ENCODE measurements around the gene MYO16. TPM values are rescaled to one million over a fixed set of nuclear protein-coding genes. Genes with fewer than 3 reads are reported as not detected.

MYO16 gene
- total and polyA plus RNA-seq, 2 of the 4 experiments (the other 2 are of a cell fraction): under 0.01 to 0.03 TPM

GRCh38 chr13:109074853-109075252 lies 445.4 kb downstream of the MYO16 start:
- Histone ChIP-seq H3K4ac (ENCODE audit: low read depth, low read length) (no peak overlapping the region), H4K20me1 (ENCODE audit: insufficient read depth, low read length) (no peaks in the 10 kb centered on the region), H2BK120ac (ENCODE audit: low read depth, low read length) (no peak overlapping the region), H2BK15ac (ENCODE audit: low read depth, low read length) (no peak overlapping the region), H3K9me3 (ENCODE audit: control insufficient read depth, insufficient read depth, low read length) (no peaks in the 10 kb centered on the region), H3K56ac (ENCODE audit: extremely low read depth, insufficient read depth, low read length) (no peak overlapping the region), H3K4me2 (ENCODE audit: low read depth, low read length) (no peak overlapping the region), H2AFZ (replicated peaks; ENCODE audit: low read length, poor library complexity) (no peak overlapping the region), H3K23ac (ENCODE audit: low read depth, low read length) (no peak overlapping the region), H3K18ac (ENCODE audit: low read depth, low read length) (no peak overlapping the region), H4K5ac (ENCODE audit: low read depth, low read length) (no peak overlapping the region), H3K36me3 (ENCODE audit: control insufficient read depth, insufficient read depth, low read length) (no peaks in the 10 kb centered on the region), H2AK5ac (ENCODE audit: low read depth, low read length) (no peak overlapping the region), H3K79me1 (ENCODE audit: low read depth in 1 of 2, low read length in 2 of 2) (no peaks in the 10 kb centered on the region), H2BK20ac (ENCODE audit: low read depth, low read length) (no peak overlapping the region), H4K8ac (ENCODE audit: low read depth in 2 of 2, low read length in 2 of 2) (no peak overlapping the region), H3K14ac (replicated peaks; ENCODE audit: low read depth, low read length) (no peak overlapping the region), H4K91ac (ENCODE audit: insufficient read depth, low read depth, low read length) (no peak overlapping the region), H3K27me3 (ENCODE audit: control insufficient read depth, insufficient read depth, low read length) (peaks cover 17% of the 10 kb centered on the region), H3K4me3 (ENCODE audit: insufficient read depth, low read depth, low read length) (no peak overlapping the region), H3K4me1 (ENCODE audit: control insufficient read depth, insufficient read depth, low read length) (no peaks in the 10 kb centered on the region), H3K9ac (ENCODE audit: low read depth, low read length) (no peak overlapping the region), H3K27ac (ENCODE audit: insufficient read depth, low read length) (no peak overlapping the region), H3K9me1 (ENCODE audit: insufficient read depth, low read length) (no peaks in the 10 kb centered on the region), H2AK9ac (replicated peaks; ENCODE audit: low read depth, low read length, poor library complexity) (no peak overlapping the region), H2BK5ac (ENCODE audit: low read depth, low read length, poor library complexity, severe bottlenecking) (no peak overlapping the region)
- ATAC-seq (ENCODE audit: low read depth) (no peak), DNase-seq (no peak)
- in situ Hi-C loops (cut with MboI; ENCODE audit: low sequenced_read_pairs) (no loop called here), dilution Hi-C loops (cut with HindIII; ENCODE audit: low sequenced_read_pairs, unreplicated experiment) (no loop called here), intact Hi-C loops (cut with micrococcal nuclease) (no loop called here)
- CTCF ChIA-PET: no interaction called here
- TF ChIP-seq CTCF (conservative IDR thresholded peaks at IDR 0.05; ENCODE audit: low read depth, low read length) (no peak), MAFK (IDR thresholded peaks at IDR 0.05; ENCODE audit: low read depth, low read length) (peak; percentile 33; the same call in 1 of the 2 replicates)
- POLR2A ChIA-PET (ENCODE audit: unreplicated experiment): no interaction called here
- BruUV-seq (replicated peaks): no TSS peak
- WGBS, 2 experiments (ENCODE audit: extremely low coverage in 2 of 2, insufficient read length in 1 of 2): no CpG with 5 or more reads among the region's 3 CpGs
